GM12891 (cell line): ENCODE results near the gene KCNQ5.

Experiments
- DNase-seq: peaks from one replicate; pipeline ENCODE4 v3.0.0; 2011; ENCODE audit warnings: low spot score; ENCODE audit not compliant: insufficient read length
- FAIRE-seq: peaks from 2 replicates; lab custom pipeline; 2011; peaks lifted over from hg19 to GRCh38; lab: Jason Lieb, UNC
- PAX5 ChIP-seq: IDR thresholded peaks from 2 replicates; pipeline ENCODE4 v1.6.1; 2011; ENCODE audit warnings: low read length, moderate library complexity, mild to moderate bottlenecking; ENCODE audit not compliant: insufficient read depth, severe bottlenecking
- POLR2A ChIP-seq: IDR thresholded peaks from 2 replicates; pipeline ENCODE4 v1.6.1; 2011; ENCODE audit warnings: low read depth, low read length, control low read depth
- POLR2AphosphoS5 ChIP-seq: IDR thresholded peaks from 2 replicates; pipeline ENCODE4 v1.6.1; 2011; ENCODE audit warnings: low read depth, low read length, control low read depth
- POU2F2 ChIP-seq: IDR thresholded peaks from 2 replicates; pipeline ENCODE4 v1.6.1; 2011; ENCODE audit warnings: low read depth, mild to moderate bottlenecking, control low read depth, low read length, moderate library complexity
- SPI1 ChIP-seq: IDR thresholded peaks from 2 replicates; pipeline ENCODE4 v1.6.1; 2011; ENCODE audit warnings: low read depth, low read length, control low read depth
- TAF1 ChIP-seq: IDR thresholded peaks from 2 replicates; pipeline ENCODE4 v1.6.1; 2011; ENCODE audit warnings: low read depth, low read length, control low read depth

The KCNQ5 gene

DNA sequence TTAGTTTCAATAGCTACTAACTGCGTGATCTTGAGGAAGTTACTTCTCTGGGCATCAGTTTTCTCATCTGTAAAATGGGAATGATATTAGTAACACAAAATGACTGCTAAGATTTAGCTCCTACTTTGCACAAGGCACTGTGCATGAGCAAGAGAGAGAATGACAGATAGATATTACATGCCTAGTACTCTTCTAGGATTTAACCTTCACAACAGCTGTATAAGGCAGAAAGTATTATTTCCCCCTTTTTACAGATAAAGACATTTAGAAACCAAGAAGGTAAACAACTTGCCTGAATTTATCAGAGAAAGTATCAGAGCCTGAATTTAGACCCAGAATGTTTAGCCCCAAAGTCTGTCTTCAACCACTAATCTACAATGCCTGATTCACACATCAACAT, 321.8 kb downstream of the KCNQ5 start:
- DNase-seq (no peak), FAIRE-seq (no peak)
- TF ChIP-seq TAF1 (no peak), POLR2A (no peak), POLR2AphosphoS5 (no peak), POU2F2 (no peak), PAX5 (no peak), SPI1 (no peak)

DNA sequence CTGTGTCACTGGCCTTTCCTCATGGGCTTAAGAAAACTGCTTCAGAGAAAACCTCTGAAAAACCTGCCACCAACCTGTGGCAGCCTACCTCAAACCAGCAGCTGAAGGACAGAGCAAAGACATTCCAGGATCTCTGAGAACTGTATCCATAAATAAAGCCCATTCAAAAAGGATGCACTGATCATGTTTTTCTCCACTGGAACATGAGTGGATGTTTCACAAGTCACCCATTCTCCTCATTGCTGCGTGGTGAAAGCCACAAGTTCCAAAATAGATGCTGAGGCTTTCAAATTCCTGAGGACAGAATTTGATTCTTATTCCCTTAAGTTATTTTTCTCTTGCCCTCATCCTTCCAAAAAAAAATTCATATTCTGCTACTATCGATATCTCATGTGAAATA, 322.8 kb downstream of the KCNQ5 start:
- FAIRE-seq (no peak), DNase-seq (no peak)
- no peak for TF ChIP-seq POLR2A
- TF ChIP-seq PAX5 = no peak
- TF ChIP-seq TAF1 = no peak
- no peak for TF ChIP-seq SPI1
- TF ChIP-seq POU2F2 = no peak
- TF ChIP-seq POLR2AphosphoS5 = no peak

DNA sequence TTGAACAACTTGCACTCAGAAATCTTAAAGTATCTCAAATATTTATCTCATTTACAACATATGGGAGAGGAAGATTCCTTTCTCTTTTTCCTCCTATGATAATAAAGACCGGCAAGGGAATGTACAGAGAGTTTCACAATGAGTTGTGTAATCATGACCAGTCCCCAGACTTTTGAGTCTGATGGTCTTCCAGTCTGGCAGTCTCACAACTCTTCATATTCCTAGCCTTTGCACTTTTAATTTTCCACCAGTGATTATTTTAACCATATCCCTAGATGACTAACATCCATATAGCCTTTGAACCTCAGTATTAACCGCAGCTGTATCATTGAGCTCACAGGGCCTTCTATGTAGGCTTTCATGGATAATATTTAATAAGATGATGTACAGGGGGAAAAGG, 324.9 kb downstream of the KCNQ5 start:
- no peak for DNase-seq
- TF ChIP-seq POLR2A (no peak), POU2F2 (no peak), POLR2AphosphoS5 (no peak), PAX5 (no peak), SPI1 (no peak), TAF1 (no peak)
- FAIRE-seq = no peak

DNA sequence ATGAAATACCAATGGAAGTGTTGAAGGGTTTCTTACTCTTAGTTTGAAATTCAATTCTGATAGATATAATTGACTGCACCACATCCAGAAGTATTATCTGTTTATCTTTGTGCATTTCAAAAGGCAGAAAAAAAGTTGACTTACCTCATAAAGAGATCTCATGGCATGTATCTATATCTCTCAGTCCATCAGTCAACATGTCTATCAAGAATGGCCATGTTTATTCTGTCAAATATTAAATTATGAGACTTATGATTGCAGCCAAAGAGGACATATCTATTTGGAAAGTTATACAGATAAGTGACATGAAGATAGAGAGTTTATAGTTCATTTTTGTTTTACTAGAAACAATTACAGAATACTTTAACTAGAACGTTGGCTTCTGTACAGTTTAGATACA, 325.7 kb downstream of the KCNQ5 start:
- DNase-seq (no peak), FAIRE-seq (no peak)
- no peak for TF ChIP-seq POLR2AphosphoS5
- TF ChIP-seq PAX5 = no peak
- no peak for TF ChIP-seq SPI1
- no peak for TF ChIP-seq POLR2A
- no peak for TF ChIP-seq POU2F2
- no peak for TF ChIP-seq TAF1

DNA sequence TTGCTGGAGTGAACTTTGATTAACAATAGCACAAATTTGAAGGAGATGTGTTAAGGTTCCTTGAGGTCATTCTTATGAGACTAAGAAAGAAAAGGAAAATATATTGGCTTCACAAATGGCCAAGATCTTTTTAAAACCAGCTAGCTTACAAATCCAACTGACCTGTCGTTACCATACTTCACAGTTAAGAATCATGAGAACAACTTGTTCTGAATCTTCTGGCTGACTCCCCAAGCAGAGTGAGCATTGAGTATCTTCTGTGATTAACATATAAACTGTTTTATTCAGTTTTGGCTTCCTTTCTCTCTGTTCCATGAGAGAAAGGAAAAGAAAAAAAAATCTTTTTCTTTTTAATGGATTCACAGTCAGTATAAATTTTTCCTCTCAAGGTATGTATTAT, 326.3 kb downstream of the KCNQ5 start:
- no peak for TF ChIP-seq TAF1
- TF ChIP-seq POLR2AphosphoS5 = no peak
- no peak for TF ChIP-seq POU2F2
- no peak for TF ChIP-seq SPI1
- no peak for TF ChIP-seq PAX5
- no peak for TF ChIP-seq POLR2A
- FAIRE-seq (no peak), DNase-seq (no peak)

DNA sequence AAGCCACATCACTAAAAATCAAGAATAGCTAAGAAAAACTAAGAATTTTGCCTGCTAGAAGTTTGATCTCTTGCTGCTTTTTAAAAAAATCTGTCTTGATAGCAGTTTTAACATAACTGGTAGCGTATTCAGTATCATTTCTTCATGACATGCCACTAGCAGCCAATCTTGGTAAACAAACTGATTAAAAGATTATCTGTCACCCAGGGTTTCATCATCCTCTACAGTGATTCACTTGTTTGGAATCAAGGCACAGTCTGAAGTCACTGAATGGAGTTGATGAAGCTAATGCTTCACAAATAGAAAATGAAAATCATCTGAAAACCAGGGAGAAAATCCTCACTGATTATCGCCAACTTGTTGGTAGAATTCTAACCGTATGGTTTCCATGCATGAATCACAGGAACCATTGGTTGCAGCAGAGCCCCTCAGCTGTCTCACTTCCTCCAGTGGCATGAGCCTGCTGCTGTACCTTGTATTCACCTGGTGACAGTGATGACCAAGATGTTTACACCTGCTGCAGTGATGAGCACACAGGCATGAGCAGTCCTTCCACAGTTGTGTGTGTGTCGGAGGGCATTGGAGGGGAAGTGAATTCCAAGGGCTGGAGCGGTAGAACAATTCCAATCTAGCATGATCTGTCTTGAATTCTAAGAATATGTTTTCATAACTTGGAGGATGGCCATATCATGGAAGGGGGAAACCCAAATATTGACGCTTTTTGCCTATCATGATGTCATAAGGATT, 328.4 kb downstream of the KCNQ5 start:
- FAIRE-seq (no peak), DNase-seq (no peak)
- TF ChIP-seq PAX5 (no peak), TAF1 (no peak), SPI1 (no peak), POLR2AphosphoS5 (no peak), POU2F2 (no peak), POLR2A (no peak)

DNA sequence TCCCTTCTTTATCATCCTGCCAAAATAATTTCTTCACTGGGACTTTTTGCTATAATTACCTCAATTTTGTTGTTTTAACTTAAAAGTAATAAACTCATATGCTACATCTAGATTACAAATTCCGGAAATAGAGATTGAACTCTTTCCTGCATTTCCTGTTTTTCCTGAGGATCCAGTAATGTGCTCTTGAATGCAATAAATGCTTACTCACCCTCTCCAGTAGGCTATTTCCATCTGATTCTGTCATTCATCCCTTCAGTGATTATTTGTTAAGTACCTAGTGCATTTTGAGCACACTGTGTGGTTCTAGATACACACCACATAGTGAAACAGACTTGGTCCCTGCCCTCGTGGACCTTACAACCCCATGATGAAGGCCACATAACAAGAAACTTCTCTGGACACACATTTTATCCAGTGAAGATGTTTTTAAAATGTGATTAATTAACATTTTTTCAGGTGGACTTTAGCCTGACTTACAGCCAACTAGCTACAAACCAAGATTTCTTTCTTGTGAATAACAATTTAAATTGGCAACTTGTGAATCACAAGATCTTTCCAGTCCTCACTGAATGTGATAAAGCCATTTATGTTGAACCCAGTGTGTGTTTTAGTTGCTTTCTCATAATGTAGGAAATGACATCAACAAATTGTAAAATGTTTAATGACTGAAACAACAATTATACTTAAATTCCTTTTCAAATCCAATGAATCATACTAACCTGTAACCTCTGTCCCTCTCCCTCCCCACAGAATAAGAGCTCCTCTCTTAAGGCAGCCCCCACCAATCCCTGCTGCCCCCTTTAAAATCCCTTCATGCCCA, 331.2 kb downstream of the KCNQ5 start:
- no peak for TF ChIP-seq POLR2AphosphoS5
- no peak for TF ChIP-seq POLR2A
- TF ChIP-seq PAX5 = no peak
- no peak for TF ChIP-seq POU2F2
- no peak for TF ChIP-seq SPI1
- TF ChIP-seq TAF1 = no peak
- FAIRE-seq = no peak
- DNase-seq = no peak

DNA sequence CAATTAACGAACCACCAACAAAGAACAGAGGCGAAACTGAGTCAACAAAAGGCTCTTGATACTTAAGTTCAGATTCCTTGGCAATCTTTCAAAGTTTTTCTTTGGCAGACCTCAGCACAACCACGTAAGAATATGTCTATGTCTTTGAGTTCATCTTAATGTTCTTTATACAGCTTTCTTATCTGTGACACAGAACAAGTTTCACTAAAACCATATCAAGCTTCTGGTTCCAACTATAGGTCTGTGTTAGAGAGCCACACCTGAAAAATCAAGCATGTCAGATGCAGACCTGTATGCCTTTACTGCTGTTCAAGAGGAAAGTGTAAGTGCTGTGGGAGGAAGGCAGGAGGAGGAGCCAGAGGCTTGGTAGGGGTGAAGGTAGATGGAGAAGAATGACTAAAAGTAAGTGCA, 332.1 kb downstream of the KCNQ5 start:
- FAIRE-seq = no peak
- DNase-seq = no peak

DNA sequence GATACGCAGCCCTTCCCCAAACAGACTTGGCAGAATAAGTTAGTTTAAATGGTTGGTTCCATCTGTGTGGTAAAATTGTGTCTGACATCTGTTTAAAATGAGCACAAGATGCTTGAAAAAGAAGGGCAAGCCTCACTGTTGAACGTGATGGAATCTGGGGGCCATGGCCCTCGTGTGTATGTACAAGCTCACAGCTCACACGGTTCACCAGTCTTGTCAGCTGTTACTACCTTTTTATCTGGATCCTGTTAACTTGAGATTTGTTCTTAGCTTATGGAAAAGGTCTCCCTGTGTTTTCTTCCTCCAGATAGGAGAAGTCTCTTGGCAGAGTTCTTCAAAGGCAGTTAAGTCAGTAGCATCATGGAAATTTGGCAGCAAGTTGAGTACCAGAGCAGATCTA, 332.9 kb downstream of the KCNQ5 start:
- FAIRE-seq (no peak), DNase-seq (no peak)
- TF ChIP-seq POLR2AphosphoS5 = no peak

More for the DNA sequence above, 332.1 kb downstream of the KCNQ5 start:
- no peak for TF ChIP-seq POU2F2
- TF ChIP-seq PAX5 = no peak
- no peak for TF ChIP-seq SPI1
- TF ChIP-seq POLR2AphosphoS5 = no peak
- TF ChIP-seq TAF1 = no peak
- no peak for TF ChIP-seq POLR2A

DNA sequence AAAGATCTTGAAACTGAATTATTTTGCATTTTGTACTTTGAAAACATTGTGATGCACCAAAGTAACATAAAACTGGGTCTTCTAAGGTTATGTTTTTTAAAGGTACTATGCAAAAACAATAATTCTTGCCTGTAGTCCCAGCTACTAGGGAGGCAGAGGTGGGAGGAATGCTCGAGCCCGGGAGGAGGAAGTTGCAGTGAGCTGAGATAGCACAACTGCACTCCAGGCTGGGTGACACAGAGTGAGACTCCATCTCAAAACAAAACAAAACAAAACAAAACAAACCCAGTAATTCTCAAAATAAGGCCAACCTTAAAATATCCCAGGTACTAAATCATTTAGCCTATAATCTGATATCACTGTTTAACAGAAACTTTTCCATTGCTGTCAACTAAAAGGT, 333.8 kb downstream of the KCNQ5 start:
- FAIRE-seq = no peak
- TF ChIP-seq POU2F2 (no peak), POLR2A (no peak), PAX5 (no peak), SPI1 (no peak), POLR2AphosphoS5 (no peak), TAF1 (no peak)
- no peak for DNase-seq

DNA sequence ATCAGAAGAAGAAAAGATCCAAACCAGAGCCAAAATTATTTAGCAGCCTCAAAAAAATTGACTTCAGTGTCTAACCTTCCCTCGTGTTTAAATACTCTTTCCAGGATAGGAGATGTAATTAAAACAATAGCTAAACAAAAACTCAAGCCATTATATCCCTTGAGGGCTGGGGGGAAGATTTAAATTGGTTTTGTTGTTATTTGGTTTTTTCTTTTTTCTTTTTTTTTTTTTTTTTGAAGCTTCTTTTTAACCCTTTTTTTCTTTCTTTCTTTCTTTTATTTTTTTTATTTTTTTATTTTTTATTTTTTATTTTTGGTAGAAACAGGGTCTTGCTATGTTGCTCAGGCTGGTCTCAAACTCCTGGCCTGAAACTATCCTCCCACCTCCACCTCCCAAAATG, 334.4 kb downstream of the KCNQ5 start:
- FAIRE-seq (no peak), DNase-seq (no peak)
- no peak for TF ChIP-seq POLR2A
- TF ChIP-seq POU2F2 = no peak
- TF ChIP-seq TAF1 = no peak
- TF ChIP-seq PAX5 = no peak
